ENCODE results near the gene NCLN. TPM values are rescaled to one million over a fixed set of nuclear protein-coding genes. Genes with fewer than 3 reads are reported as not detected.

Gene NCLN
- total and polyA plus RNA-seq, 9 of the 15 experiments (the other 6 are each of a cell fraction or from before 2014, with no cell fraction given): 3.8 to 126 (median 39.6) TPM

GRCh38 chr19:3149089-3149488 is 36.6 kb upstream of the NCLN start:
- Histone ChIP-seq H3K9me1 (ENCODE audit: control insufficient read depth, insufficient read depth, low read length) (no peaks in the 10 kb centered on the region), H3K79me2 (ENCODE audit: control insufficient read depth, insufficient read depth, low read length) (no peaks in the 10 kb centered on the region), H3K27ac (ENCODE audit: extremely low read depth, low read depth, low read length) (no peak overlapping the region), H3K4me3 (no peak overlapping the region), H3K36me3 (ENCODE audit: control insufficient read depth, insufficient read depth, low read length) (no peaks in the 10 kb centered on the region), H2AFZ (ENCODE audit: low read depth, low read length) (no peak overlapping the region), H3K4me1 (replicated peaks in 1 of 2; ENCODE audit: control insufficient read depth in 2 of 2, insufficient read depth in 2 of 2, low read length in 2 of 2) (peaks cover 0 to 28% of the 10 kb centered on the region in 2 experiments; a peak in 3 of 5 replicates), H3K27me3 (ENCODE audit: control insufficient read depth in 2 of 2, insufficient read depth in 2 of 2, low read length in 2 of 2) (no peaks in the 10 kb centered on the region; a peak in 1 of 5 replicates), H3K9me3 (replicated peaks; ENCODE audit: control insufficient read depth, insufficient read depth, low read depth, low read length) (no peaks in the 10 kb centered on the region), H3K9ac (ENCODE audit: insufficient read depth in 1 of 2, low read depth in 2 of 2, low read length in 2 of 2) (no peak overlapping the region), H4K20me1 (replicated peaks; ENCODE audit: control insufficient read depth, insufficient read depth, low read length) (no peaks in the 10 kb centered on the region), H3K4me2 (ENCODE audit: insufficient read depth, low read length) (no peak overlapping the region)
- WGBS (ENCODE audit: insufficient coverage, low coverage, missing lambda C conversion rate): 75% methylated on average over 6 of the region's 6 CpGs
- intact Hi-C loops (cut with micrococcal nuclease): no loop called here
- in situ Hi-C loops (cut with MboI): no loop called here
- ATAC-seq: no peak
- no peak for DNase-seq (ENCODE audit: extremely low read depth in 1 of 4, low spot score in 3 of 4)
- ChIA-PET POLR2A (no interaction called here), CTCF (ENCODE audit: low intra/inter-chr PET ratio) (no interaction called here)
- no peak for FAIRE-seq
- BruUV-seq (replicated peaks): no TSS peak
- no peak for TF ChIP-seq ZNF696 (CRISPR knock-in tag; conservative IDR thresholded peaks at IDR 0.05)
- 0 out of 2 replicates have a peak, but pooled peaks have one; percentile 17 for TF ChIP-seq ZNF143 (CRISPR knock-in tag; IDR thresholded peaks at IDR 0.05)
- no peak for TF ChIP-seq ZNF57 (CRISPR knock-in tag; IDR thresholded peaks at IDR 0.05)
- peak; percentile 50 for TF ChIP-seq MAX (CRISPR knock-in tag; IDR thresholded peaks at IDR 0.05)
- 0 out of 2 replicates have a peak, but pooled peaks have one; percentile 30 for TF ChIP-seq NFRKB (IDR thresholded peaks at IDR 0.05; ENCODE audit: low read depth)
- no peak for TF ChIP-seq XRCC4 (IDR thresholded peaks at IDR 0.05; ENCODE audit: extremely low read depth, insufficient read depth, insufficient read length)
- no peak for TF ChIP-seq PPARD (CRISPR knock-in tag; IDR thresholded peaks at IDR 0.05)
- 0 out of 2 replicates have a peak, but pooled peaks have one; percentile 5 for TF ChIP-seq NCOR1 (IDR thresholded peaks at IDR 0.05)
- peak; percentile 94; the same call in 1 of the 2 replicates for TF ChIP-seq ZBTB43 (CRISPR knock-in tag; IDR thresholded peaks at IDR 0.05)
- TF ChIP-seq KDM1A (IDR thresholded peaks at IDR 0.05): peak in 1 of 2 experiments; percentile 96; a peak in 2 of 4 replicates
- no peak for TF ChIP-seq ZNF609 (CRISPR knock-in tag; IDR thresholded peaks at IDR 0.05; ENCODE audit: borderline replicate concordance)
